IPS-18c (cell line): ENCODE results near the gene NAP1L4.

Experiments used
- H3K4me3 ChIP-seq: 2 replicates; pipeline ENCODE4 v1.7.0; 2013; ENCODE audit warnings: low read depth, mild to moderate bottlenecking, low read length, moderate library complexity; ENCODE audit not compliant: insufficient read depth
- H3K9me3 ChIP-seq: one replicate; pipeline ENCODE4 v1.6.1; 2013; ENCODE audit warnings: mild to moderate bottlenecking, low read length, moderate library complexity; ENCODE audit not compliant: control insufficient read depth, insufficient read depth

Gene NAP1L4

DNA sequence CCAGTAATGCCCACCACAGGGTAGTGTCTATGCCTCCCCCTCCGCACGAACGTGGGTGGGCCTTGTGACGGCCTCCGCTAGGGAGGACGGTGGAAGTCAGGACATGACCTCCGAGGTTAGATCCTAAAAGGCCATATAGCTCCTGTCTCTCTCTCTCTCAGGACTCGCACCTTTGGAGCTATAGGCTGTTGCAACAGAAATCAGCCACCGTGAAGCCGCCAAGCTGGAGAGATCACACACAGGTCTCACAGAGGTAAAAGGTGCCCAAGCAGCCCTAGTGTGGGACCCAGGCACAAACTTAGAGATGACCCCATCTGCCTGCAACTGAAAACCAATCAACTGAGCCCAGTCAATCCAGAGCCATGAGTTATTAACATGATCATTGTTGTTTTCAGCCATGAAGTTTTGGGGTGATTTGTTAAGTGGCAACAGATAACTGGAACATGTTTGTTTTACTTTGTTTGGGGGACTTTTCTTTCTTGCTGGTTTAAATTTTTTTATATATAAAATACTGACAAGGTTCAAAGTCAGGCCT is 7.4 kb upstream of the NAP1L4 start:
- Histone ChIP-seq H3K4me3 (no peak overlapping the region), H3K9me3 (no peaks in the 10 kb centered on the region)

DNA sequence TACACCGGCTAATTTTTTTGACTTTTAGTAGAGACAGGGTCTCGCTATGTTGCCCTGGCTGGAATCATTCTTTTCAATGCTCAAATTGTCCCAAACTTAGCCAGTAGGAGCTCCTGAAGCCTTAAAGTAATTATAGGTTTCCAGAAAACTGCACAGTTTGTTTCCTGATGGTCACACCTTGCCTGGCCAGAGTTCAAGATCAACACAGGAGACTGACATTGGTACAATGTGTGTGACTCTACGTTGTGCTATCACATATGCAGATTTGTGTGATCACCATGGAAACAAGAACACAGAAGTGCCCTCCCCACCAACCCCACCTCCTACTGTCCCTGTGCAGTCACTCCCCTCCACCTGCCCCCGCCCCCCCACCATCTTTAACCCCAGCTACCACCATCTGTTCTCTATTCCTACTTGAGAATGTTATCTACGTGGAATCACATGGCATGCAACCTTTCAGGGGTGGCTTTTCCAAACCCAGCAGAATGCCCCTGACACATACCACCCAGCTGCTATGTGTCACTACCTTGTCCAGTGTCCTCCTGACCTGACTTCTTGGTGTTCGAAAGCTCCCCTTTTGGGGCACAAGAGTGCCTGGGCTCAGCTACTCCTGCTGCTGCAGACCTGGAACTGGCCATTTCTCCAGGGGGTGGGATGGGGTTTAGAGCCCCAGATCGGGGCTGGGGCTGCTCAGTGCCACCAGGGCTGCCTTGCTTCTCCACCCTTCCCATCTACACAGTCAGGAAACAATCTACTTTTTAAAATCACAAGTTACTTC is 6.1 kb upstream of the NAP1L4 start:
- Histone ChIP-seq H3K4me3 (no peak overlapping the region), H3K9me3 (peaks cover 2% of the 10 kb centered on the region)

DNA sequence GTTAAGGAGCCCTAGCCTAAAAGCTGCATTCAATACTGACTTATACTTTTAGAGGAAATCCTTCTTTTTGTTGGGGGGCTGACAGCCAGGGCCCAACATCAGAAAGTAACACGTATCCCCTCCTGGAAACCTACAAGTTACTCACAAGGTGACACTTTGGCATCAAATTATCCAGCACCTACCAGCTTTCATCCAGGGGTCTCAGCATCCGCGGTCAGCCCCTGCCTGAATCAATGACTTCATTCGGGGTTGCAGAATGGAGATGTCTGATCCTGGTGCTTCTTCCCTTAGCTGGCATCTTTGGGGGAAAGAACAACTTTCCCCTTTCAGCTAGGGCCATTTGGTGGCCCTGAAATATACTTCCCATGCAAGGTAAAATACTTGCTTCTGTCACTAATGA is 5.3 kb upstream of the NAP1L4 start:
- peaks cover 2% of the 10 kb centered on the region for H3K9me3 ChIP-seq
- H3K4me3 ChIP-seq: no peak overlapping the region

DNA sequence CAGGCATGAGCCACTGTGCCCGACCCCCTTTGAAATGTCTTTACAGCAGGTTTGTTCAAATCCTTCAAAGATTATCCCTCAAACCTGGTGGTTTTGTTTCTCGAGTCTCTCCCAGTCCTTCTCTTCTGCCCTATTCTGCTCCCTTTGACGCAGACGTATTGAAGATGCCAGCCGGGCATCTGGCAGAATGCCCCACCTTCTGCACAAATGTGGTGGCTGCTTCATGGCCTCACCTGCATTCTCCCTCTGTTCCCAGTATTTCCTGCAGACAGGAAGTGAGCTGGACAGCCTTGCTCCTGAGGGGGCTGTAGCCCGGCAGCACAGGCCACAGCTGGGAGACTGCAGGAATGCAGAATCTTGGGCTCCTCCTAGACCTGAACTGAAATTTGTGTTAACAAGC is 4.8 kb upstream of the NAP1L4 start:
- peaks cover 2% of the 10 kb centered on the region for H3K9me3 ChIP-seq
- no peak overlapping the region for H3K4me3 ChIP-seq

DNA sequence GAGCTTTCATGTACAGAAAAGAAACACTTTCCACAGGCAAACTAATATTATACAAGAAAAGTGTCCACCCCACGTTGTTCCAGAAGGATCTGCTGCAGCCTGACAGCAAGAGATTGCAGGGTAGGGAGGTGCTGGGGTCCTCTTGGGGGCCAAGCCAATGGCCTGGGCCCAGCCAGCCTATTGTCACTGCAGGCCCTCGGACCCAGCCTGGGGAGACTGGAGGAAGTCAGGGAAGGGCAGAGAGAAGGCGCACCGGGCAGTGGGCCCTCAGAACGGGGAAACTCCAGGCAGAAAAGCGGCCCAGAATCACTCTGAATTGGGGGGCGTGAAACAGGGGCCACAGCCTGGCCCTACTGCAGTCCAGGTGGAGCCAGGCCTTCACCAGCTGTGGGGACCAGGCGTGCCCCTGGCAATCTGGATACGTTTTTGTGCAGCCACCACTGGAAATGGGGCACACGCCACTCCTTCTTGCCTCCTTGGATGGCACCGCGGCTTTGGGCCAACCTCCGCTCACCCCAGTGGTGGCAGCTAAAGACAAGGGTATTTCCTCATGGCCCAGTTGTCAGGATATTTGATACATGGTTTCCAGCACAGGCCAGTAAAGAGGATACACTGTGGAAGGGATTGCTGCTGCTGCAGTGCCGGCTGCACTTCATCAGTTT is 3.9 kb upstream of the NAP1L4 start:
- Histone ChIP-seq H3K9me3 (peaks cover 2% of the 10 kb centered on the region), H3K4me3 (no peak overlapping the region)

DNA sequence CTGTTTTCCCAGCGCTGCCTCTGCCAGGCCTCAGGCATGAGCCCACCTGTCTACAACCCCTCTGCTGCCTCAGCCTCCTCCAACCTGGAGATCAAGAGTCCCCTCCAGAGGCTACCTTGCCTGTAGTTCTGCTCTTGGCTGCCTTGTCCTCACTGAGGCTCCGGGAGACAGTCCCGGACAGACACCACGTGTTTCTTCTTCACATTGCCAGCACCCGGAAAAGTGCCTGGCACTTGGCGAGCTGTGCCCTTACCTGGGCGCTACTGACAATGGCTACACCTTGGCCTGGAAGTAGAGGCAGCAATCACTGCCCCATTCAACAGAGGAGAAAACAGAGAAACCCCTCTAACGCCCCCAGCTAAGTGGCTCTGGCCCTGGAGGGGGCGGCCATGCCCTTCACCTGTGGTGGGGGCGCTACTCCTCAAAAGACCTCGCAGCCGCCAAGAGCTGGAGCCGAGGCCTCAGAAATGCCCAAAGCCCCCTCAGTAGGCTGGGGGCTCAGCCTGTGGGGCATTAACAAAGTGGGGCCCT is 3.0 kb upstream of the NAP1L4 start:
- Histone ChIP-seq H3K9me3 (peaks cover 2% of the 10 kb centered on the region), H3K4me3 (no peak overlapping the region)

DNA sequence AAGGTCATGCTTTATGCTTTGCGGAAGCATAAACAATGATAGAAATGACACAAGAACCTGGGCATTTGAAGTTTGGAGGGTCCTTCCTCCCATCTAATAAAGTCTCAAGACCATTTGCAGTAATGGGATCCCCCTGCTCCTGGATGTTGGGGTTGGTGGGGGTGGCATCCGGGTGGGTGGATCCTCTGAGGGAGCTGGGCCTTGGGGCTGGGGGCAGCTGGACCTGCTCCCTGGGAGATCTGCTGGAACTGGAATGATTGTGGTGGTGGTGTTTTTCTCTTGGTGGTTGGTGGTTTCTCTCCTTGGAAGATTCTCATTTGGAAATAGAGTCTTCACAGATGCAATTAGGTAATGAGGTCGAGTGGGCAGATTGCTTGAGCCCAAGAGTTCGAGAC is 2.2 kb upstream of the NAP1L4 start:
- Histone ChIP-seq H3K4me3 (no peak overlapping the region), H3K9me3 (peaks cover 2% of the 10 kb centered on the region)

DNA sequence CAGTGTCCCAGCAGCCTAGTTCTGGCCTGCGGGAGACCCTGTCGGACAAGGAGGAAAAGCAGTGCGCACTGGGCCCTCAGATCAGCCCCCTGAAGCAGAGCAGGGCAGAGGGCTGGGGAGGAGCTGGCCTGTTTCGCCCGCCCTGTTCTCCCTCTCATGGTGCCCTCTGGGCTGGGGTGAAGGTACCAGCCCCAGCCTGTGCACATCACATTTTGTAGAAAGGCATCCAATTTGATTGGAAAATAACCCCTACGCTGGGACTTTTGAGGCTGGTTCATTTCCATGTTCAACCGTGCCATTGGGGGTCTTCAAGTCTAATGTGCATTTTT is 832 bp upstream of the NAP1L4 start:
- Histone ChIP-seq H3K4me3 (peak overlapping the region; percentile 86), H3K9me3 (peaks cover 2% of the 10 kb centered on the region)

DNA sequence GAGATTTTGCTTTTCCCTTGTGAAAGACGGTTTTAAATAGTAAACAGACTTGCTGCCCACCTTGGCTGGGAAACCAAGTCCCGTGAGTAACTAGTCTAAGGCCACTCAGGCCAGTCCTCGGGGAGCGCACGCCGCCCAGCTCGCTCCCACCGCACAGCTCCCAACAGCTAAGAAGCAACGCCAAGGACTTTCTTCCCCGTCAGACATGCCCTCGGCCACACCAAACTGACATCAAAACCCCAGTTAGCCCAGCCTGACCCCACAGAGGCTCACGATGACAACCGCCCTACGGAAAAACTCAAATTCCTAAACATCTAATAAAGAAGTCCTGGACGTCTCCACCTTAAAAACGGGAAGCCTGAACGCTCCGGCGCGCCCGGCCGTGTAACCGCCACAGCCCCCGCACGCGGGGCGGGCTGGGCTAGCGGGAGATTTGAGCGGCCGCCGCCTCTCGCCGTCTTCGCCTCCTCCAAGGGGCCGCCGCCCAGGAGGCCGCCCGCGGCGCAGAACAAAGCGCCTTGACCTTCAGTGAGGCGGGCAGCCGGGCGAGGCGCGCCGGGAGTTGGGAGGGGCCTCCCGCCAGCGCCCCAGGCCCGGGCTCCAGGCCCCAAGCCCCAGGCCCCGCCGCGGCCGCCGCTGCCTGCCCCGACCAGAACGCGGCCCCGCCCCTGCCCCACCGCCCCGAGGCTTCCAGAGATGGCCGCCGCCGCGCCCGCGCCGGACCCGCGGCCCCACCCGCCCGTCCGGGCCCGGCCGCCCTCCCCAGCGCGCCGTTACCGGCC is 486 bp downstream of the NAP1L4 start:
- H3K9me3 ChIP-seq: peaks cover 2% of the 10 kb centered on the region
- peak overlapping the region; percentile 86 for H3K4me3 ChIP-seq

DNA sequence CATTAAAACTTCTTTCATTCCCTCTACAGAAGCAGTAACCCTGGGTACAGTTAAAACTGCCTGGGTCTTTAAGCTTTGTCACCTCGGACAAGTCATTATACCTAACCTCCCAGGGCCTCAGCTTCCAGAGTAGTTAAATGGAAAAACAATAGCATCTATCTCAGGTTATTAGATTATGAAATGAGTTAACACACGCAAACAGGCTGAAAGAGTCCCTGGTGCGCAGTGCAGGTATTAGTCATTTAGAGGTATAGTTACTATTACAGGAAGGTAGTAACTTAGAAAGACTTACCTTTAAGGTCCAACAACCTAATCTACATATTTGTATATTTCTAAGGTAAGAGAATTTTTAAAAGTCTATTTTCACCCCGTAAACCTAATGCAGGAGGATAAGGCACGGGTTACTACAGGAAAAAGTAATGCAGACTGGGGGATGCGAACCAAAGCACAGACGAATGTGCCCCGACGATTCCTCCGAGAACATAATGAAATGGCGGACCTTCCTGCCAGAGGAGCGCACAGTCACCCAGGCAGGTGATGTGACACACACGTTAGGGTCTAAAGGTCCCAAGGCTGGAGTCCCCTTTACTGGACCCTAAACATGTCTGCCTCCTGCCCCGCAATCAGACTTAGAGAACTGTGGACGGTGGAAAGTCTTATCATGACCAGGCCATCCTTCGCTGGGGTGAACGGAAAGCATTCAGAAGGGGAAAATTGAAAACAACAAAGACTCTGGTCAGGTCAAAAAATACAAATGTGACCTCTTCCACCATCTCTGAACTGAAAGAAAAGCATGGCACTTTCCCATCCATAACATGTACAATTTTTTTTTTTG is 1.3 kb downstream of the NAP1L4 start:
- peaks cover 2% of the 10 kb centered on the region for H3K9me3 ChIP-seq
- peak overlapping the region; percentile 60 for H3K4me3 ChIP-seq

DNA sequence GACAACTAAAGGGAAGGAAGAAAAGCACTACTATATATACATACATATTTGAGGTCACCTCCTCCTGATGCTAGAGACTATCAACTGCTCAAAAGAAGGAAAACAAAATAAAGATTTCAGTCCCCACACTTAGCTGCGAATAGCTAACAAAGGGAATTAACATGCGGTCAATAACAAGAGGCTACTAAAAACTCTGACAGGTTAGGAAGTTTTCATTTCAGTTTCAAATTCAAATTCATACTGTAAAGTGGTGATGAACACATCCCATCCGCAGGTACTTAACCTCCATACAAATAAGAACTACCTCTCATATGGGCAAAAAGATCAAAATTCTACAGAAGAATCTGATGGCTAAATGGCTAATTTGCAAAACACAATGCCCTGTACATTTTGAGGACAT is 2.6 kb downstream of the NAP1L4 start:
- Histone ChIP-seq H3K9me3 (peaks cover 2% of the 10 kb centered on the region), H3K4me3 (no peak overlapping the region)

DNA sequence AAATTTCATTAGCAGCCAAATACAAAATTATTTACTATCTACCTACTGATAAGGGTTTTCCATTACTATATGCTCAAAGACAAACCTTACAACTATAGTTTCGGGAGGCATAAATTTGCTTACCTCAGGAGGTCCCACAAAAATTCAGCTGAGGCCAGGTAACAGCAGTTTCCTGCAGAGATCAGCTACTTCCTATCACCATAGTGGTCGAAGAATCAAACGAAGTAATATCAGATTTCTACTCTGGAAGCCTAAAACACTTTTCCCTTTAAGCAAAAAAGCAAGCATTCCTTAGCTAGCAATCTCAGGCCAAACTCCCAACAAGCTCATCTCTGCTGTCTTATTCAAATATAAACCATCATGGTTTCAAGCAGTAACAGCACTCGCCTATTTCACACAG is 3.1 kb downstream of the NAP1L4 start:
- H3K4me3 ChIP-seq: peak overlapping the region; percentile 30; the same call in 1 of the 2 replicates
- peaks cover under 1% of the 10 kb centered on the region for H3K9me3 ChIP-seq

DNA sequence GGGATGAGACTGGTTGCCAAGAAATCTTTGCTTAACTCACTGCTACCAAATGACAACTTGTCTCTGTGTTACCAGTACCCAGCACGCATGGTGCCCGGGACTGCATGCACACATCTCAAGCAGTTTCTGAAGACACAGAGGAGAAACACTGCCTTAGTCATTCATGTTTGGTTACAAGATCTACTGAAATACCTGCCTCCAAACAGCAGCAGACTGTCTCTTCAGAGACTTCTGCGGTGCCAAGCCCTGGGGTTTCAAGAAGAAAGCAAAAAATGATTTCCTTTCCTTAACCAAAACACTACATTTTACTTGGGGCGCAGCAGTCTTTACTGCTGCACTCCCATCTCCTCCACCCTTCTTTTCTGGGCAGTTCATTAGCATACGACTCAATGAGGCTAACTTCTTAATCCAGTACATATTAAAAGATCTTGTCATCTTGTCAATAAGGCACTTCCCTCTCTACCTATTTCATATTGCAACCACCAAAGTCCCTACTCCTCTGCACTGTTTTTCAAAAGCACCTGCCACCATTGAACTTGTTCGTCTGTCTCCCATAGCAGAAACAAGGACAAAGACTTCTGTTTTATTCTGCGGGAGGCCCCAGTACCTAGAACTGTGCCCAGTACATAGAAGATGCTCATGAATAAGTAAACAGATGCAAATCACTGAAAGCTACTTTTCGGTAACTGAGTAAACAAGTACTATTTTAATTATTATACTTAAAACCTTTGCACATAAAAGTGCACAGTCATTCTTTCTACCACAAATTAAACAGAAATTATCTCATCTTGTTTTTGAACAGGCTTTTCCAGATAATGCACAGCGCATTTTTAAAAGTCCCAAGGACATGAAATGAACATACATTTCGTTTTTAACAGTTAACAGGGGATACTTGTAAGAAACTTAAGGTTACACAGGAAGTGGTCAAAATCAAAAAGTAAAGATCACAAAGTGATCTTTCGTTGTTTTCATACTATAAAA is 4.0 kb downstream of the NAP1L4 start:
- Histone ChIP-seq H3K9me3 (no peaks in the 10 kb centered on the region), H3K4me3 (no peak overlapping the region)

DNA sequence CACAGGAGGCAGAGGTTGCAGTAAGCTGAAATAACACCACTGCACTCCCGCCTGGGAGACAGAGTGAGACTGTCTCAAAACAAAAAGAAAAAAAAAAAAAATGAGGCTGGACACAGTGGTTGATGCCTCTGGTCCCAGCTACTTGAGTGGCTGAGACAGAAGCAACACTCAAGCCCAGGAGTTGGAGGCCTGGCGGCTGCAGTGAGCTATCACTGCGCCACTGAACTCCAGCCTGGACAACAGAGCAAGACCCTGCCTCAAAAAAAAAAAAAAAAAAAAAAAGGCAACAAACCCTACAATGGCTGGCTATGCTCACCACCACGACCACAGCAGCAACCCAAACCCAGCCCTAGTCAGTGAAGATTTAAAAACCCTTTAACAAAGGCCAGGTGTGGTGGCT is 8.2 kb downstream of the NAP1L4 start:
- no peak overlapping the region for H3K4me3 ChIP-seq
- H3K9me3 ChIP-seq: no peaks in the 10 kb centered on the region

DNA sequence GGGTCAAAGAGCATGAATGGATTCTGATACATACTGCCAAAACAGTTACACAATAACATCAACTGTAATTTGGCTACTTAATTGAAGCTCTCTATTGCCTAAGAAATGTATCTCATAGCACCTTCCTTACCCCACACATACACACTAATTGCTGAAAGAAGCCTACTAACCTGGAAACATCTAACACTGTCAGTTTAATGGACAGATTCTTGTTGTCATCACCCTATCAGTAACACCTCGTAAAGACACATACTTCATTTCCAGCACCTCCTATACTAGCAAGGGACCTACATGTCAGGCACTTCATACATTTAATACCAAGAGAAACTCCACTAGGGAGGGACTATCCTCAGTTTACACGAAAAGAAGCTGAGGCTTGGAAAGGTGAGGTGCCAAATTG is 9.9 kb downstream of the NAP1L4 start:
- Histone ChIP-seq H3K9me3 (no peaks in the 10 kb centered on the region), H3K4me3 (no peak overlapping the region)

DNA sequence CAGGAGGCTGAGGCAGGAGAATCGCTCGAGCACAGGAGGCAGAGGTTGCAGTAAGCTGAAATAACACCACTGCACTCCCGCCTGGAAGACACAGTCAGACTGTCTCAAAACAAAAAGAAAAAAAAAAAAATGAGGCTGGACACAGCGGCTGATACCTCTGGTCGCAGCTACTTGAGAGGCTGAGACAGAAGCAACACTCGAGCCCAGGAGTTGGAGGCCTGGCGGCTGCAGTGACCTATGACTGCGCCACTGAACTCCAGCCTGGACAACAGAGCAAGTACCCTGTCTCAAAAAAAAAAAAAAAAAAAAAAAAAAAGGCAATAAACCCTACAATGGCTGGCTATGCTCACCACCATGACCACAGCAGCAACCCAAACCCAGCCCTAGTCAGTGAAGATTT is 11.0 kb downstream of the NAP1L4 start:
- no peaks in the 10 kb centered on the region for H3K9me3 ChIP-seq

More for the DNA sequence above, 11.0 kb downstream of the NAP1L4 start:
- no peak overlapping the region for H3K4me3 ChIP-seq
